Gastroesophageal sphincter (tissue), 3 donors: ENCODE measurements around the gene SNAP47.

Experiments
- CTCF ChIP-seq, 4 experiments: fragments of 200-600 bp in 2 of 4; fragments of 450-650 bp in 2 of 4; sonication (generic) in 1 of 4; IDR thresholded peaks; one replicate each; pipeline ENCODE4 v1.5.1; 2017 to 2019; ENCODE audit warnings: antibody characterized with exemption in 4 of 4, mild to moderate bottlenecking in 2 of 4, moderate library complexity in 2 of 4
- POLR2A ChIP-seq, 2 donors: fragments of 450-650 bp; IDR thresholded peaks; one replicate each; pipeline ENCODE4 v1.6.1; 2017; ENCODE audit warnings: antibody characterized with exemption in 2 of 2, mild to moderate bottlenecking in 2 of 2, moderate library complexity in 1 of 2

- TF ChIP-seq CTCF (IDR thresholded peaks at IDR 0.05) = no peak
- no peak for TF ChIP-seq POLR2A (IDR thresholded peaks at IDR 0.05)
Observed at GRCh38 chr1:227777646-227778045, 42.4 kb downstream of the SNAP47 start.
